ENCODE measurements around the gene SDHC. TPM values are rescaled to one million over a fixed set of nuclear protein-coding genes. Genes with fewer than 3 reads are reported as not detected.

The SDHC gene
- polyA plus RNA-seq (2012; ENCODE audit: insufficient read length, low read depth): 162 TPM

GRCh38 chr1:161314201-161314981, at the start of gene SDHC:
Gene SDHC, plus strand, starts transcription at chr1:161314381. Its CDS starts 25 bp downstream, at chr1:161314406.
- TF ChIP-seq FOXP2 (optimal IDR thresholded peaks at IDR 0.05; ENCODE audit: borderline replicate concordance, extremely low read depth, extremely low read length, insufficient read depth) (peak; percentile 58), POLR2AphosphoS5 (IDR thresholded peaks at IDR 0.05; ENCODE audit: low read depth, low read length) (peak; percentile 100), TAF1 (IDR thresholded peaks at IDR 0.05; ENCODE audit: borderline replicate concordance, insufficient read depth, low read length) (peak; percentile 96), SIN3A (IDR thresholded peaks at IDR 0.05; ENCODE audit: borderline replicate concordance, insufficient read depth, low read length) (peak; percentile 92; the same call in 1 of the 2 replicates), REST (IDR thresholded peaks at IDR 0.05; ENCODE audit: insufficient read depth in 1 of 2, low read depth in 2 of 2, low read length in 2 of 2) (peak in 1 of 2 experiments; percentile 60; a peak in 1 of 4 replicates)

GRCh38 chr1:161265305-161265704, 48.9 kb upstream of the SDHC start:
- TF ChIP-seq POLR2AphosphoS5 (IDR thresholded peaks at IDR 0.05; ENCODE audit: low read depth, low read length) (no peak), FOXP2 (optimal IDR thresholded peaks at IDR 0.05; ENCODE audit: borderline replicate concordance, extremely low read depth, extremely low read length, insufficient read depth) (no peak), TAF1 (IDR thresholded peaks at IDR 0.05; ENCODE audit: borderline replicate concordance, insufficient read depth, low read length) (no peak), REST (IDR thresholded peaks at IDR 0.05; ENCODE audit: insufficient read depth in 1 of 2, low read depth in 2 of 2, low read length in 2 of 2) (no peak), SIN3A (IDR thresholded peaks at IDR 0.05; ENCODE audit: borderline replicate concordance, insufficient read depth, low read length) (no peak)

- no peak for TF ChIP-seq FOXP2 (optimal IDR thresholded peaks at IDR 0.05; ENCODE audit: borderline replicate concordance, extremely low read depth, extremely low read length, insufficient read depth)
- TF ChIP-seq TAF1 (IDR thresholded peaks at IDR 0.05; ENCODE audit: borderline replicate concordance, insufficient read depth, low read length): no peak
- no peak for TF ChIP-seq POLR2AphosphoS5 (IDR thresholded peaks at IDR 0.05; ENCODE audit: low read depth, low read length)
- TF ChIP-seq SIN3A (IDR thresholded peaks at IDR 0.05; ENCODE audit: borderline replicate concordance, insufficient read depth, low read length): no peak
- no peak for TF ChIP-seq REST (IDR thresholded peaks at IDR 0.05; ENCODE audit: insufficient read depth in 1 of 2, low read depth in 2 of 2, low read length in 2 of 2)
These were observed 48.0 kb upstream of the SDHC start for GRCh38 chr1:161266202-161266601.

GRCh38 chr1:161266836-161267235, 47.3 kb upstream of the SDHC start:
- TF ChIP-seq FOXP2 (optimal IDR thresholded peaks at IDR 0.05; ENCODE audit: borderline replicate concordance, extremely low read depth, extremely low read length, insufficient read depth) (no peak), TAF1 (IDR thresholded peaks at IDR 0.05; ENCODE audit: borderline replicate concordance, insufficient read depth, low read length) (no peak), SIN3A (IDR thresholded peaks at IDR 0.05; ENCODE audit: borderline replicate concordance, insufficient read depth, low read length) (no peak), POLR2AphosphoS5 (IDR thresholded peaks at IDR 0.05; ENCODE audit: low read depth, low read length) (no peak), REST (IDR thresholded peaks at IDR 0.05; ENCODE audit: insufficient read depth in 1 of 2, low read depth in 2 of 2, low read length in 2 of 2) (no peak)

All from PFSK-1 (cell line).